ENCODE data around the gene DCAF12. TPM values are rescaled to one million over a fixed set of nuclear protein-coding genes. Genes with fewer than 3 reads are reported as not detected.

The DCAF12 gene
- total and polyA plus RNA-seq, 2 of the 8 experiments (the other 6 are each of a cell fraction or from before 2014, with no cell fraction given), result 22.7 to 29.2 TPM

GRCh38 chr9:34157318-34157717 is 30.8 kb upstream of the DCAF12 start:
- no peak overlapping the region for H3K23ac ChIP-seq (ENCODE audit: insufficient read length)
- no peak overlapping the region for H3K27ac ChIP-seq (ENCODE audit: low read depth, low read length)
- POLR2A ChIA-PET (ENCODE audit: partially characterized antibody), result interaction anchor here (0.8 kb wide), 1 partner anchor 340 kb away, joined by 3 read pairs; no protein-coding TSS in a partner anchor

More at GRCh38 chr9:34157318-34157717, 30.8 kb upstream of the DCAF12 start:
- no peak for DNase-seq (ENCODE audit: low read depth in 1 of 2, low spot score in 2 of 2)
- H3K79me2 ChIP-seq (ENCODE audit: control insufficient read depth in 1 of 2, insufficient read depth in 2 of 2, low read length in 2 of 2), result no peaks in the 10 kb centered on the region
- no peak overlapping the region for H4K8ac ChIP-seq (ENCODE audit: extremely low read depth, insufficient read depth, low read length)
- no peak overlapping the region for H3K56ac ChIP-seq (replicated peaks; ENCODE audit: insufficient read length, low read depth, low read length)
- no peak overlapping the region for H2BK20ac ChIP-seq (ENCODE audit: low read length)
- H2BK120ac ChIP-seq (replicated peaks; ENCODE audit: low read depth, low read length), result no peak overlapping the region
- no peak overlapping the region for H4K91ac ChIP-seq (replicated peaks; ENCODE audit: insufficient read length, low read length)
- H3K23me2 ChIP-seq (ENCODE audit: low read depth, low read length), result peaks cover 2% of the 10 kb centered on the region; the same call in 1 of the 2 replicates
- H3K4me1 ChIP-seq (replicated peaks in 1 of 4; ENCODE audit: control insufficient read depth in 3 of 4, insufficient read depth in 4 of 4, low read length in 3 of 4), result no peaks in the 10 kb centered on the region
- no peaks in the 10 kb centered on the region for H3K27me3 ChIP-seq (replicated peaks in 1 of 4; ENCODE audit: control insufficient read depth in 3 of 4, extremely low read depth in 1 of 4, insufficient read depth in 3 of 4, low read length in 3 of 4)
- H2AFZ ChIP-seq (ENCODE audit: low read length), result no peak overlapping the region
- H2BK15ac ChIP-seq (ENCODE audit: low read length), result no peak overlapping the region
- no peak overlapping the region for H4K5ac ChIP-seq (ENCODE audit: insufficient read length, low read depth, low read length)
- H2AK5ac ChIP-seq (ENCODE audit: low read depth, low read length), result no peak overlapping the region
- TF ChIP-seq SP1 (IDR thresholded peaks at IDR 0.05; ENCODE audit: low read depth, low read length), result no peak
- no peak for TF ChIP-seq SIX5 (IDR thresholded peaks at IDR 0.05; ENCODE audit: low read depth, low read length)
- TF ChIP-seq TEAD4 (IDR thresholded peaks at IDR 0.05; ENCODE audit: low read depth, low read length), result no peak
- no peak for TF ChIP-seq SP2 (IDR thresholded peaks at IDR 0.05; ENCODE audit: low read length)
- TF ChIP-seq GTF2F1 (IDR thresholded peaks at IDR 0.05; ENCODE audit: borderline replicate concordance, low read depth, low read length), result no peak
- TF ChIP-seq, protein P1, sequence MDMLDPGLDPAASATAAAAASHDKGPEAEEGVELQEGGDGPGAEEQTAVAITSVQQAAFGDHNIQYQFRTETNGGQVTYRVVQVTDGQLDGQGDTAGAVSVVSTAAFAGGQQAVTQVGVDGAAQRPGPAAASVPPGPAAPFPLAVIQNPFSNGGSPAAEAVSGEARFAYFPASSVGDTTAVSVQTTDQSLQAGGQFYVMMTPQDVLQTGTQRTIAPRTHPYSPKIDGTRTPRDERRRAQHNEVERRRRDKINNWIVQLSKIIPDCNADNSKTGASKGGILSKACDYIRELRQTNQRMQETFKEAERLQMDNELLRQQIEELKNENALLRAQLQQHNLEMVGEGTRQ (IDR thresholded peaks at IDR 0.05; ENCODE audit: low read length), result no peak
- no peak for TF ChIP-seq SRF (IDR thresholded peaks at IDR 0.05; ENCODE audit: low read depth, low read length)
- TF ChIP-seq KDM1A (IDR thresholded peaks at IDR 0.05; ENCODE audit: borderline replicate concordance, low read length), result no peak
- no peak for TF ChIP-seq SIRT6 (IDR thresholded peaks at IDR 0.05; ENCODE audit: low read length)
- TF ChIP-seq SUZ12 (IDR thresholded peaks at IDR 0.05; ENCODE audit: low read length), result no peak
- H3K18ac ChIP-seq (ENCODE audit: extremely low read depth, low read length), result no peak overlapping the region
- H3K9me3 ChIP-seq (ENCODE audit: insufficient read depth in 2 of 2, low read depth in 1 of 2, low read length in 1 of 2), result no peaks in the 10 kb centered on the region
- no peak overlapping the region for H2BK5ac ChIP-seq (ENCODE audit: low read depth, low read length)
- H3K4me2 ChIP-seq (ENCODE audit: insufficient read depth in 1 of 2, low read depth in 2 of 2, low read length in 2 of 2), result no peak overlapping the region
- H3K4ac ChIP-seq (replicated peaks; ENCODE audit: insufficient read length, low read depth, low read length), result no peak overlapping the region
- H2BK12ac ChIP-seq (ENCODE audit: low read depth, low read length), result no peak overlapping the region
- H3K9ac ChIP-seq (replicated peaks in 1 of 4; ENCODE audit: extremely low read depth in 1 of 4, low read depth in 3 of 4, low read length in 3 of 4), result no peak overlapping the region
- no peaks in the 10 kb centered on the region for H4K20me1 ChIP-seq (replicated peaks in 1 of 2; ENCODE audit: control insufficient read depth in 1 of 2, insufficient read depth in 2 of 2, low read length in 2 of 2)
- H3K79me1 ChIP-seq (ENCODE audit: low read depth, low read length), result no peaks in the 10 kb centered on the region
- CTCF ChIA-PET (ENCODE audit: partially characterized antibody), result interaction anchor here (0.6 to 1.4 kb wide), 4 partner anchors 9 to 83 kb away, joined by 3 to 4 read pairs (median 3); no protein-coding TSS in a partner anchor
- H3K36me3 ChIP-seq (ENCODE audit: control insufficient read depth in 2 of 4, insufficient read depth in 4 of 4, low read length in 3 of 4), result no peaks in the 10 kb centered on the region
- no peak overlapping the region for H3K14ac ChIP-seq (ENCODE audit: insufficient read length)
- FAIRE-seq, result no peak
- H3K4me3 ChIP-seq (ENCODE audit: extremely low read depth in 1 of 4, insufficient read depth in 2 of 4, low read depth in 3 of 4, low read length in 4 of 4), result no peak overlapping the region
